ENCODE data around the gene UST. TPM values are rescaled to one million over a fixed set of nuclear protein-coding genes. Genes with fewer than 3 reads are reported as not detected.
"Not testable (repeated sequence)": the region's sequence is repeated elsewhere in the genome, so short reads cannot be mapped to it uniquely, and the experiment has no call there.

Gene UST
- total RNA-seq, 1 donor from 2014 or later, result 17.1 TPM

DNA sequence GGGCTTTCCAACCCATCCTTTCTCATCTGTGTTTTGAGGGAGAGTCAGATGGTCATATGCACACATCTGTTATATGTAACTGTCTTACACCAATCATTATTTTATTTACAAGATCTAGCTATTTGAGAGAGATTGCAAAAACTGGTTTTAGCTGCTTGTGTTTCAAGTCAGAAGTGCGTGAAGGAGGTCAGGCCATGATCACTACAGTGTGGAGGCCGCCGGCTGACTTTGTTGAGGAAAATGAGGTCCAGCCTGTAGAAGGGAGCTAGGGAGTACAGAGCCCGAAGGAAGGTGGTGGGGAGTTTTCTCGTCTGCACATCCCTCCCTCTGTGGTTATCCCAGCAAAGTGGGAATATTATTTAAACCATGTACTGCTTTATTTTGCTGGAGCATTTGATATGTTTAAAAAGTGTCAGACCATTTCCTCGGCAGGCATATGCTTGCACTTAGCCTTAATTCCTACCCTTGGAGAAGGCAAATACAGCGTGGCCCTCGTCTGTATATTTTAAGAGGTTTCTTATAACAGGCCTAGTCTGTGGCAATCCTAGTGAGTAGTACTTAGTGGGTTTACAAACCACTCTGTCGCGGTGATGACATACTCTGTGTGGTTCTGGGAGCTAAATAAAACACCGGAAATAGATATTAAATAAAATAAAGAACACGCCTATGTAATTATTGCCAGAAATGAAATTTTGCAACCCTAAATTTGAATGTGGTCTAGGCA, 95.6 kb downstream of the UST start:
- no peak for DNase-seq (ENCODE audit: low spot score)
- Mint-ChIP-seq H3K4me1 (ENCODE audit: low read depth) (peaks cover 12% of the 10 kb centered on the region), H3K9me3 (ENCODE audit: low read depth) (no peaks in the 10 kb centered on the region), H3K27me3 (ENCODE audit: low read depth) (no peaks in the 10 kb centered on the region), H3K27ac (ENCODE audit: unreplicated experiment) (no peak overlapping the region), H3K36me3 (ENCODE audit: low read depth) (no peaks in the 10 kb centered on the region), H3K4me3 (ENCODE audit: unreplicated experiment) (no peak overlapping the region)
- TF ChIP-seq CTCF (IDR thresholded peaks at IDR 0.05), result no peak

DNA sequence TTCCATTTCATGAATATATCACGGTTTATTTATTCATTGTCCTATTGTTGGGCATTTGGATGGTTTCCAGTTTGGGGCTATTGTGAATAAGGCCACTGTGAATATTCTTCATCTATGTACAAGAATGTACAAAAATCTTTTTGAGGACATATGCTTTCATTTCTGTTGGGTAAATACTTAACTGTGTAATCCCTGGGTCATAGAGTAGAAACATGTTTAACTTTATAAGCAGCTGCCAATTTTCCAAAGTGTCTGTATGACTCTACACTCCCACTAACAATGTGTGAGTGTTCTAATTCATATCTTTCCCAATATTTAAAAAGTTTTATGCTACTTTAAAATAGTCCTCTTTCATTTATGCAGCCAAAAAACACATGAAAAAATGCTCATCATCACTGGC, 98.6 kb downstream of the UST start:
- no peak for DNase-seq (ENCODE audit: low spot score)
- Mint-ChIP-seq H3K27ac (ENCODE audit: unreplicated experiment) (no peak overlapping the region), H3K27me3 (ENCODE audit: low read depth) (no peaks in the 10 kb centered on the region), H3K36me3 (ENCODE audit: low read depth) (no peaks in the 10 kb centered on the region), H3K4me3 (ENCODE audit: unreplicated experiment) (no peak overlapping the region), H3K4me1 (ENCODE audit: low read depth) (peaks cover 17% of the 10 kb centered on the region), H3K9me3 (ENCODE audit: low read depth) (no peaks in the 10 kb centered on the region)
- TF ChIP-seq CTCF (IDR thresholded peaks at IDR 0.05), result no peak

DNA sequence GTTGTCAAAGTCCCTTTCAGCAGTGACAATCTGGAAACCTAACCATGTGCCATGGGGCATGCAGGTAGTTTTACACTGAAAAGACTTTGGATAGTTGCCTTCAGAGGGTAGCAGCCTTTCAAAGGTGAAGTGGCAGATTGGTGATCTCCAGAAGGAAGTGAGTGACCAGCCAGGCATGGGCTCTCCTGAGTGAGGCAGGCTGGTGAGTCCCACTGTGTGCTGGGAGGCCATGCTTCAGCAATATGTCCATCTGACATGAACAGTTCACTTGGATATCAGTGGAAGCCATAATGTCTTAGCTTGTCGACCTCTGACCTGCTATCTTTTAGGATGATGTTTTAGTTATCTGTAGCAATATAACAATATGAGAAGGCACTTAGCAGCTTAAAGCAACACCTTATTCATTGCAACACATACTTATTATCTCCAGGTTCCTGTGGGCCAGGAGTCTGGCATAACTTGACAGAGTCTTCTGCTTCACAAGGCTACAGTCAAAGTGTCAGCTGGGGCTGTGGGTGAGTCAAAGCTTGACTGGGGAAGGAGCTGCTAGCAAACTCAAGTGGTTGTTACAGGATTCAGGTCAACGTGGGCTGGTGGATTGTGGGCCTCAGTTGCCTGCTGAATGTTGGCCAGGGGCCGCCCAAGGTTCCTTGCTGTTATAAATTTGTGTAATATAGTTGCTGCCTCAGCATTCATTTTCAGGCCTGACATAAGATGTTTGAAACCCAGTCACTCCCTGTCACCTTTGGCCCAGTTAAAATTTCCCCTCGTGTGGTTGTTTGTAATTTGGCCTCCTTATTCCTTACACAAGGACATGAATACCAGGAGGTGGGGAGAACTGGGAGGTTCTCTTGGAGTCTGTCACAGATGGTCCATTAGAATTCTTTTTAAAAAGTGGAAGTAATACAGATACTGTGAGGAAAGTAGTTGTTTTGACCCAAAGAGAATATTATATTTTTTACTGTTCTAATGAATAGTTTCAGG, 100.2 kb downstream of the UST start:
- DNase-seq (ENCODE audit: low spot score), result no peak
- Mint-ChIP-seq H3K4me3 (ENCODE audit: unreplicated experiment) (no peak overlapping the region), H3K4me1 (ENCODE audit: low read depth) (peaks cover 17% of the 10 kb centered on the region)

DNA sequence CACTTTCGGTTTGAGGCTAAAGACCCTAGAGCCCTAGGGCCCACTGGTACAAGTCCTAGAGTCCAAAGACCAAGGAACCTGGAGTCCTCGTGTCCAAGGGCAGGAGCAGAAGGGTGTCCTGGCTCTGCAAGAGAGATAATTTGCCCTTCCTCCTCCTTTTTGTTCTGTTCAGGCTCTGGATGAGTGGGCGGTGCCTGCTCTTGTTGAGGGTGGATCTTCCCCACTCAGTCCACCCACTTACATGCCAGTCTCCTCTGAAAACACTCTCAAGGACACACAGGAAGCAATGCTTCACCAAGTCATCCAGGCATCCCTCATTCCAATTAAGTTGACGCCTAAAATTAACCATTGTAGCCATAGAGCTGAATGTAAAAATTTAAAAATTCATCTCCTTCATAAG, 102.1 kb downstream of the UST start:
- Mint-ChIP-seq H3K9me3 (ENCODE audit: low read depth) (no peaks in the 10 kb centered on the region), H3K27me3 (ENCODE audit: low read depth) (no peaks in the 10 kb centered on the region), H3K4me3 (ENCODE audit: unreplicated experiment) (no peak overlapping the region), H3K36me3 (ENCODE audit: low read depth) (no peaks in the 10 kb centered on the region), H3K4me1 (ENCODE audit: low read depth) (peaks cover 20% of the 10 kb centered on the region), H3K27ac (ENCODE audit: unreplicated experiment) (no peak overlapping the region)
- no peak for DNase-seq (ENCODE audit: low spot score)
- TF ChIP-seq CTCF (IDR thresholded peaks at IDR 0.05), result no peak

More for the DNA sequence above, 100.2 kb downstream of the UST start:
- H3K9me3 Mint-ChIP-seq (ENCODE audit: low read depth), result no peaks in the 10 kb centered on the region
- no peaks in the 10 kb centered on the region for H3K36me3 Mint-ChIP-seq (ENCODE audit: low read depth)
- no peaks in the 10 kb centered on the region for H3K27me3 Mint-ChIP-seq (ENCODE audit: low read depth)
- H3K27ac Mint-ChIP-seq (ENCODE audit: unreplicated experiment), result no peak overlapping the region
- no peak for TF ChIP-seq CTCF (IDR thresholded peaks at IDR 0.05)

DNA sequence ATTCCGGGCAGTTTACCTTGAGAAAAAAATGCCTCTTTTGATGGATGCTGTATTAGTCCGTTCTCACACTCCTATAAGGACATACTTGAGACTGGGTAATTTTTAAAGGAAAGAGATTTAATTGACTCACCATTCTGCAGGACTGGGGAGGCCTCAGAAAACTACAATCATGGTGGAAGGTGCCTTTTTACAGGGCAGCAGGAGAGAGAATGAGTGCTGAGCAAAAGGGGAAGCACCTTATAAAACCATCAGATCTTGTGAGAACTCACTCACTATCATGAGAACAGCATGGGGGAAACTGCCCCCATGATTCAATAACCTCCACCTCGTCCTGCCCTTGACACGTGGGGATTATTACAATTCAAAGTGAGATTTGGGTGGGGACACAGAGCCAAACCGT, 102.6 kb downstream of the UST start:
- not testable (repeated sequence) for H3K36me3 Mint-ChIP-seq (ENCODE audit: low read depth); H3K27me3 Mint-ChIP-seq (ENCODE audit: low read depth); H3K9me3 Mint-ChIP-seq (ENCODE audit: low read depth); H3K4me3 Mint-ChIP-seq (ENCODE audit: unreplicated experiment); H3K27ac Mint-ChIP-seq (ENCODE audit: unreplicated experiment); DNase-seq (ENCODE audit: low spot score)
- H3K4me1 Mint-ChIP-seq (ENCODE audit: low read depth), result peaks cover 25% of the 10 kb centered on the region
